ENCODE data around the gene CCDC112.

DNA sequence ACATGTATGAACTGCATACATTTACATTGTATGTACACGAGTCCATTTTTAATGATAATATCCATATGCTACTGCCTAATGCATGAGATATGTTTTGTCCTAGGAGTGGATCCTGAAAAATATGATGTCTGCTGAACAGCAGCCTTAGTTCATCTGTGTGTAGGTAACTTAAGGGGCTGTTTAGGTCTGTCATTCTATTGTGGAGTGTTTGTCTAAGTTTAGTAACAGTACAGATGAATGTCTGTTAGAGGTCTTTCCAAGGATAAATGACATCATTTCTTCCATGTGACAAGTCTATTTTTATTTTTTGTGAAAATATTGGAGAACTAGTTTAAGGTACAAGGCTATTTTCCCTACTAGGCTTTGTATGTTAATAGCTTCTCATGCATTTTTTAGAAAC is 22.6 kb upstream of the CCDC112 start:
- TF ChIP-seq, protein P1, sequence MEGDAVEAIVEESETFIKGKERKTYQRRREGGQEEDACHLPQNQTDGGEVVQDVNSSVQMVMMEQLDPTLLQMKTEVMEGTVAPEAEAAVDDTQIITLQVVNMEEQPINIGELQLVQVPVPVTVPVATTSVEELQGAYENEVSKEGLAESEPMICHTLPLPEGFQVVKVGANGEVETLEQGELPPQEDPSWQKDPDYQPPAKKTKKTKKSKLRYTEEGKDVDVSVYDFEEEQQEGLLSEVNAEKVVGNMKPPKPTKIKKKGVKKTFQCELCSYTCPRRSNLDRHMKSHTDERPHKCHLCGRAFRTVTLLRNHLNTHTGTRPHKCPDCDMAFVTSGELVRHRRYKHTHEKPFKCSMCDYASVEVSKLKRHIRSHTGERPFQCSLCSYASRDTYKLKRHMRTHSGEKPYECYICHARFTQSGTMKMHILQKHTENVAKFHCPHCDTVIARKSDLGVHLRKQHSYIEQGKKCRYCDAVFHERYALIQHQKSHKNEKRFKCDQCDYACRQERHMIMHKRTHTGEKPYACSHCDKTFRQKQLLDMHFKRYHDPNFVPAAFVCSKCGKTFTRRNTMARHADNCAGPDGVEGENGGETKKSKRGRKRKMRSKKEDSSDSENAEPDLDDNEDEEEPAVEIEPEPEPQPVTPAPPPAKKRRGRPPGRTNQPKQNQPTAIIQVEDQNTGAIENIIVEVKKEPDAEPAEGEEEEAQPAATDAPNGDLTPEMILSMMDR (IDR thresholded peaks at IDR 0.05; ENCODE audit: low read length) = no peak
- no peak for TF ChIP-seq EZH2 (optimal IDR thresholded peaks at IDR 0.05; ENCODE audit: low read depth, low read length)
- TF ChIP-seq EZH2phosphoT487 (IDR thresholded peaks at IDR 0.05; ENCODE audit: low read length) = no peak

Data from MM.1S (cell line).